Measurements from ENCODE around the gene INPP5E. TPM values are rescaled to one million over a fixed set of nuclear protein-coding genes. Genes with fewer than 3 reads are reported as not detected.

INPP5E gene
- total and polyA plus RNA-seq, 2 donors (not counting 1 experiment from before 2014, with no cell fraction given) = 3.9 to 7.8 TPM

DNA sequence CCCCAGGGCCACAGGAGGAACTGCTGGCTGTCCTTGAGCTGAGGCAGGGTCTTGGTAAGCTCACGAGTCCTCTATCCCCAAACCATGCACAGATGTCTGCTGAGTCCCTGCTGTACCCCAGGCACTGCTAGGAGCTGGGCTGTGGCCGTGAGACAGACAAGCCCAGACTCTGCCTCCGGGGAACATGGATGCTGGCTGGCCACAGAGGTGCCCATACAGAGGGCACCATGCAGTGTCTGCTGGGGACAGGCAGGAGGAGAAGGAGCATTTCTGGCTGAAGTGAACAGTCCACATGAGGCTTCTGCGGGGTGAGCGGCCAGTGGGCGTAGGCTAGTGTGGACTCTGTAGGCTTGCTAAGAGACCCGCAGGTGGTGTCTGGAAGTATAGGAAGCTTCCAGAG lies 48.0 kb upstream of the INPP5E start:
- H3K79me2 ChIP-seq (ENCODE audit: control insufficient read depth, insufficient read depth, low read length) = no peaks in the 10 kb centered on the region
- no peak for DNase-seq (ENCODE audit: low read depth in 2 of 2)
- no peak overlapping the region for H3K27ac ChIP-seq (ENCODE audit: insufficient read depth, low read length)
- no peaks in the 10 kb centered on the region for H3K9me3 ChIP-seq (ENCODE audit: control insufficient read depth, insufficient read depth, low read depth, low read length)
- no peak overlapping the region for H2AFZ ChIP-seq (ENCODE audit: low read length)
- H3K27me3 ChIP-seq (ENCODE audit: control insufficient read depth, insufficient read depth, low read length) = no peaks in the 10 kb centered on the region
- no peaks in the 10 kb centered on the region for H3K36me3 ChIP-seq (ENCODE audit: control insufficient read depth, insufficient read depth, low read length)
- no peaks in the 10 kb centered on the region for H4K20me1 ChIP-seq (ENCODE audit: control insufficient read depth, extremely low read depth, insufficient read depth, low read length)
- no peak overlapping the region for H3K4me3 ChIP-seq (replicated peaks in 1 of 4; ENCODE audit: control extremely low read depth in 1 of 4, insufficient read depth in 1 of 4, low read depth in 3 of 4, low read length in 4 of 4)
- H3K4me1 ChIP-seq (ENCODE audit: control insufficient read depth, extremely low read depth, insufficient read depth, low read length) = peaks cover 2% of the 10 kb centered on the region
- H3K4me2 ChIP-seq (ENCODE audit: extremely low read depth, insufficient read depth, low read length) = no peak overlapping the region
- H3K9ac ChIP-seq (ENCODE audit: insufficient read depth, low read length) = no peak overlapping the region
- TF ChIP-seq, protein P1, sequence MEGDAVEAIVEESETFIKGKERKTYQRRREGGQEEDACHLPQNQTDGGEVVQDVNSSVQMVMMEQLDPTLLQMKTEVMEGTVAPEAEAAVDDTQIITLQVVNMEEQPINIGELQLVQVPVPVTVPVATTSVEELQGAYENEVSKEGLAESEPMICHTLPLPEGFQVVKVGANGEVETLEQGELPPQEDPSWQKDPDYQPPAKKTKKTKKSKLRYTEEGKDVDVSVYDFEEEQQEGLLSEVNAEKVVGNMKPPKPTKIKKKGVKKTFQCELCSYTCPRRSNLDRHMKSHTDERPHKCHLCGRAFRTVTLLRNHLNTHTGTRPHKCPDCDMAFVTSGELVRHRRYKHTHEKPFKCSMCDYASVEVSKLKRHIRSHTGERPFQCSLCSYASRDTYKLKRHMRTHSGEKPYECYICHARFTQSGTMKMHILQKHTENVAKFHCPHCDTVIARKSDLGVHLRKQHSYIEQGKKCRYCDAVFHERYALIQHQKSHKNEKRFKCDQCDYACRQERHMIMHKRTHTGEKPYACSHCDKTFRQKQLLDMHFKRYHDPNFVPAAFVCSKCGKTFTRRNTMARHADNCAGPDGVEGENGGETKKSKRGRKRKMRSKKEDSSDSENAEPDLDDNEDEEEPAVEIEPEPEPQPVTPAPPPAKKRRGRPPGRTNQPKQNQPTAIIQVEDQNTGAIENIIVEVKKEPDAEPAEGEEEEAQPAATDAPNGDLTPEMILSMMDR (conservative IDR thresholded peaks at IDR 0.05 in 1 of 2, IDR thresholded peaks at IDR 0.05 in 1 of 2; ENCODE audit: low read depth in 1 of 2, low read length in 2 of 2) = no peak
- TF ChIP-seq EZH2 (IDR thresholded peaks at IDR 0.05; ENCODE audit: low read length, missing control alignments) = no peak

DNA sequence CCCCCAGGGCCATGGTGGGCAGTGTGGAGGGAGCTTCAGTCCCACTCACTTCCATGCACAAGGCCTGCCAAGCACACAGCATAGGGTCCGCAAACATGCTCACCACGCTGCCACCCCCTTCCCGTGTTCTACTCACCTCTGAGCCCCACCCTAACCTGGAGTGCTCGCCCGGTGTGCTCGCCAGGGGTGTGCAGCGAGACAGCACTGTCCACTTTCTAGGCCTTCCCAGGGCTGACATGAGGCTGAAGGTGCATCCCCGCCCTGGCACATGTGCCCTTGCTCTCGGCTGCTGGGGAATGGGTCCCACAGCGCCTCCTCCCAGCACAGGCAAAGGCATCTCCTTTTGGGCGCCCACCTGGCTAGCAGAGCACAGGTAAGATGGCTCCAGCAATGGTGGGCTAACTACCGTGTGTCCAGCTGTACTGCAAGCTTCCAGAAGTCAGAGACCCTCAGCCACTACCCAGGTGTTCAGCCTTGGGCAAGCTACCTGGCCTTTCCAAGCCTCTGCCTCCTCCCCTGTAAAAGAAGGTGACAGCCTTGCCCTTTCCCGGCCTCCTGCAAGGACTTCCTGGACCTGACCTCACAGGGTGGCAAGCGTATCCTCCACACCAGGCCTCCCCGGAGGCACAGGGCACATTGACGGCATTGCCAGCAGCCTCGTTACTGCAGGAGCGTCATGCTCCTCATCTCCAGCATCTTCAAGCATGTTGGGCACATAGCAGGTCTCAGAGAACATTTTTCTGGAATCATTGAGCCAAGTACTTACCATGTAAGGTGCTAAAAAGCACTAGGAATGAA lies 47.4 kb upstream of the INPP5E start:
- no peak overlapping the region for H3K9ac ChIP-seq (ENCODE audit: insufficient read depth, low read length)
- no peak for DNase-seq (ENCODE audit: low read depth in 2 of 2)
- no peak overlapping the region for H3K4me2 ChIP-seq (ENCODE audit: extremely low read depth, insufficient read depth, low read length)
- TF ChIP-seq, protein P1 (conservative IDR thresholded peaks at IDR 0.05 in 1 of 2, IDR thresholded peaks at IDR 0.05 in 1 of 2; ENCODE audit: low read depth in 1 of 2, low read length in 2 of 2) = no peak
- no peak for TF ChIP-seq EZH2 (IDR thresholded peaks at IDR 0.05; ENCODE audit: low read length, missing control alignments)
- H3K4me1 ChIP-seq (ENCODE audit: control insufficient read depth, extremely low read depth, insufficient read depth, low read length) = peaks cover 2% of the 10 kb centered on the region
- no peaks in the 10 kb centered on the region for H4K20me1 ChIP-seq (ENCODE audit: control insufficient read depth, extremely low read depth, insufficient read depth, low read length)
- no peaks in the 10 kb centered on the region for H3K36me3 ChIP-seq (ENCODE audit: control insufficient read depth, insufficient read depth, low read length)
- H3K4me3 ChIP-seq (replicated peaks in 1 of 4; ENCODE audit: control extremely low read depth in 1 of 4, insufficient read depth in 1 of 4, low read depth in 3 of 4, low read length in 4 of 4) = no peak overlapping the region
- H3K27ac ChIP-seq (ENCODE audit: insufficient read depth, low read length) = no peak overlapping the region
- no peaks in the 10 kb centered on the region for H3K9me3 ChIP-seq (ENCODE audit: control insufficient read depth, insufficient read depth, low read depth, low read length)
- H3K27me3 ChIP-seq (ENCODE audit: control insufficient read depth, insufficient read depth, low read length) = no peaks in the 10 kb centered on the region
- H2AFZ ChIP-seq (ENCODE audit: low read length) = no peak overlapping the region
- peaks cover 6% of the 10 kb centered on the region for H3K79me2 ChIP-seq (ENCODE audit: control insufficient read depth, insufficient read depth, low read length)

DNA sequence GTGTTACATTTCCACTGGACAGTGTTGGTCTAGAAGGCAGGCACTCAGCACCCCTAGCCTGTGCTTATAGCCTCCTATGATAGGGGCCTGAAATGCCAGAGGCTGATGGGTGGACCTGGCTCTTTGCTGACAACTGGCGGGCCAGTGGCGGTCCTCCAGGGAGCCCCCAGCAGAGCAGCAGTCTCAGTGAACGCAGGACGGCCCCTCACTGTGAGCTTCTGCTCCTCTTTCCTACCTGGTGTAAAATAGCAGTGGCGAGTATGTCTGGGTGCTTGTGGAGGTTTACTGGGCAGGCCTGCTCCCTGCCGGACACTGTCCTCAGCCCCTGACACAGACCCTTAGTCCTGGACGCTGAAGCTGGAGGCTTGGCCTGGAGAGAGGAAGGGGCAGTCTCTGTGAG lies 46.5 kb upstream of the INPP5E start:
- Histone ChIP-seq H3K4me2 (ENCODE audit: extremely low read depth, insufficient read depth, low read length) (no peak overlapping the region), H3K9me3 (ENCODE audit: control insufficient read depth, insufficient read depth, low read depth, low read length) (no peaks in the 10 kb centered on the region), H3K4me1 (ENCODE audit: control insufficient read depth, extremely low read depth, insufficient read depth, low read length) (peaks cover 2% of the 10 kb centered on the region), H3K9ac (ENCODE audit: insufficient read depth, low read length) (no peak overlapping the region), H2AFZ (ENCODE audit: low read length) (no peak overlapping the region), H3K4me3 (replicated peaks in 1 of 4; ENCODE audit: control extremely low read depth in 1 of 4, insufficient read depth in 1 of 4, low read depth in 3 of 4, low read length in 4 of 4) (no peak overlapping the region), H3K27me3 (ENCODE audit: control insufficient read depth, insufficient read depth, low read length) (no peaks in the 10 kb centered on the region), H3K27ac (ENCODE audit: insufficient read depth, low read length) (no peak overlapping the region), H4K20me1 (ENCODE audit: control insufficient read depth, extremely low read depth, insufficient read depth, low read length) (no peaks in the 10 kb centered on the region), H3K79me2 (ENCODE audit: control insufficient read depth, insufficient read depth, low read length) (peaks cover 15% of the 10 kb centered on the region), H3K36me3 (ENCODE audit: control insufficient read depth, insufficient read depth, low read length) (no peaks in the 10 kb centered on the region)
- no peak for DNase-seq (ENCODE audit: low read depth in 2 of 2)
- TF ChIP-seq, protein P1 (conservative IDR thresholded peaks at IDR 0.05 in 1 of 2, IDR thresholded peaks at IDR 0.05 in 1 of 2; ENCODE audit: low read depth in 1 of 2, low read length in 2 of 2) = no peak
- no peak for TF ChIP-seq EZH2 (IDR thresholded peaks at IDR 0.05; ENCODE audit: low read length, missing control alignments)
